Inflammatory macrophage (primary cell): ENCODE measurements around the gene GLIS1.

Experiments used
- DNase-seq, 2 donors: peaks; one replicate each; pipeline ENCODE4 v3.0.0-alpha.2; 2020 to 2022

The GLIS1 gene

DNA sequence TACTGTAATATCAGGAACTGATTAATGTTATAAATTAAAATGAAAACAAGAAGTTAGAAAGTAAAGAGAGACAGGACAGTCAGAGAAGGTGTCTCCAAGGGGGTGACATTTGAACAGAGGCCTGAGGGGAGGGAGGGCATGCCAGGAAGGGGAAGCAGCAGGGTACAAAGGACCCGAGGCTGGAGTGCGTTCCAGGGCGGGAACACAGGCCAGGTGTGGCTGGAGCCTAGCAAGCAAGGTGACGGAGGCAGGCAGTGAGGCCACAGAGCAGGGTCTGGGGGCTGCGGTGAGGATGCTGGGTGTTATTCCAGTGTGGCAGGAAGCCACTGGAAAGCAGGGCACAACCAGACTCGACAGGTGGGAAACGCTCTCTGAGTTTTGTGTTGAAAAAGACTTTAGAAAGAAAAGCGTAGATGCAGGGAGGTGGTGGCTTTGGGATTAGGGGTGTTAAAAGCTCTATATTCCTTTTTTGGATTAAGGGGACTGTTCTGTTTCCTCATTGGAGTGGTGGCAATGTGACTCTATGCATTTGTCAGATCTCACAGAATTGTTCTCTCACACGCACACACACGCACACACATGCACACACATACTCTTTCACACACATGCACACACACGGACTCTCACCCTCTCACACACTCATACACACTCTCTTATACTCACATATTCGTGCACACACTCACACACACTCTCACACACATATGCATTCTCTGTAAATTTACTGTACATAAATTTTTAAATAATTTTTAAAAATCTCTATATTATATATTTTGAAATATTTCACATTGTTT is 124.5 kb downstream of the GLIS1 start:
- DNase-seq: no peak

DNA sequence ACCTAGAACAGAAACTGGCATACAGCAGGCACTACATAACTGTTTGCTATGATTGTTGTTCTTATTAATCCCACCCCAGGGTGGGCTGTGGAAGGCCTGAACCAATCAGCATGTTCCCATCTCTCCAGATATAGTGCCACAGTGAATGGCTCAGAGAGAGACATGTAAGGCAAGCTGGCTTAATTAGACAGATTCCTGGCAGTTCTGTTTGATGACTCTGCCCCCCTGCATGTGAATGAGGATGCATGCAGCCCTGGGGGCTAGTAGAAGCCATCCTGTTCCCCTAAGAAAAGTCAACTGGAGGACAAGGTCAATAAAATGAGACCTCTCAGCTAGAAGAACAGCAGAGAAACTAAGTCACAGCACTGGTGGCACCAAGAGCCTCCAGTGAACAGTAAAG is 130.3 kb downstream of the GLIS1 start:
- DNase-seq: no peak

GRCh38 chr1:53608071-53608470 is 130.9 kb downstream of the GLIS1 start:
- no peak for DNase-seq

DNA sequence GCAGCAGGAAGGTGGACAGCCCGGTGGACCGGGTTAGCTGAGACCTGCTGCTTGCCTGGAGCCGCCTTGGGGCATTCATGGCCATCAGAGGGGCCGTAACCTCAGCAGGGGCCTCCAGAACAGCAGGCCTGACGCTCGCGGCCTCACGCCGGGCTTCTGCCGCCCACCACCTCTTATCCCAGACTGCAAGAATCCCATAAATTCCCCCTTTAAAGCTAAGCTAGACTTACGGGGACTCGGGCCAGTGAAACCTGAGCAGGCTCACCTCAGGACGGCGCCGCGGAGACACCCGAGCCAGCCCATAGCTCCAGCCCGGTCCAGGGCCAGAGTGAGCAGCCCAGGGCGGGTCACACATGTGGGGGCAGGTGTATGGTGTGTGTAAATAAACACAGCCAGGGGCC is 132.3 kb downstream of the GLIS1 start:
- no peak for DNase-seq

DNA sequence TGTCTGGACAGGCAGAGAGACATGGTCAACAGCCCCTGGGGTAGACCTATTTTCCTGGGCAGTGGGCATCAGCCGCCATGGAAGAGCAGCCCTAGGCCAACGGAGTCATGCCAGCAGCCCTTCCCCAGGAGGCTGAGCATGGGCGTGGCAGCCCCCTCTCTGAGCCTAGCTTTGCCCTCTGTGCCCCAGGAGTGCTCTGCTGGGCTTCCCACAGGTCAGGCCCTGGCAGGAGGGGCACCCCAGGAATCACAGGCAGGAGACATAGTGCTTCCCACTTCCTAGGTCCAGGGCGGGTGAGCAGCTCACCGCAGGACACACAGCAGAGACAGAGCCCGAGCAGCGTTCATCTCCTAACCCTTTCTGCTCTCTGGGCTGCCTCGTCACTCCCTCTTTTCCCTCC is 132.8 kb downstream of the GLIS1 start:
- DNase-seq: no peak

DNA sequence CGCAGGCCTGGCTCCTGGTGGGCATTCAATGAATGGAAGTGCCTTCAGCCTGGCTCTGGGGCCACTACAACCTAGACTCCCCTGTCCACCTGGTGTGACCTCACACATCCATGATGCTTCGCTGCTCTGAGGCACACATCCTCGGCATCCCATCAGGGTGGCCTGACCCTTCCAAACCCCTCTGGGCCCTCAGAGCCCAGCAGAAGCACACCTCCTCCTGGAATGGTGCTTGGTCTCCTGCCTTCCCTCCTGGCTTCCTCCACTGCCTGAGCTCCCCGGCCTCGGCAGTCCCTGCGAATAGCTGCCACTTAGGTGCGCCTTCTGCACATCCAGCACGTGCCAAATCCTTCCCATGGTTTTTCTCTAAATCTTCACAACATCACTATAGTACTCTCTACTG is 133.8 kb downstream of the GLIS1 start:
- DNase-seq: no peak

DNA sequence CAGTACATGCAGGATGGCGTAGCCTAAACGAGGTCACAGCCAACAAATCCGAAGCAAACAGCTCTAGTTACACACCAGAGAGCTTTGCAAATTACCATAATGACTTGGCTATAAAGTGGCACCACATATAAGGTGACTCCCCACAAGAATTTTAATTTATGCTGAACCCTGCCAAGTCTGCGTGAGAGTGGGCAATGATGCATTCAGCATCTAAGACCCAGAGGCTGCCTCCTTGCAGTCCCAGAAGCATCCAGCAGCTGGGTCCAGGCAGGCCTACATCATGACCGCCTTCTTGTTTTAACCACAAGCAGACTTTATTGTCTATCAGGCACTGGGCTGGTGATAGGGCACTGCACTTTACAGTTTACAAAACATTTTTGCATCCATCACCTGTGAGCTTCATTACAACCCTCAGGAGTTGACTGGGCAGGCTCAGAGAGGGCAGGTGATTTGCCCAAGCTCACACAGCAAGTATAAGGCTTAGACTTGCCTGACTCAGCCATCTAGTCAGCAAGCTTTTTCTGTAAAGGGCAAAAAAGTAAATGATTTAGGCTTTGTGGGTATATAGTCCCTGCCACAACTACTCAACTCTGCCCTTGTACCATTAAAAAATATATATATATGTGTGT is 134.6 kb downstream of the GLIS1 start:
- no peak for DNase-seq

DNA sequence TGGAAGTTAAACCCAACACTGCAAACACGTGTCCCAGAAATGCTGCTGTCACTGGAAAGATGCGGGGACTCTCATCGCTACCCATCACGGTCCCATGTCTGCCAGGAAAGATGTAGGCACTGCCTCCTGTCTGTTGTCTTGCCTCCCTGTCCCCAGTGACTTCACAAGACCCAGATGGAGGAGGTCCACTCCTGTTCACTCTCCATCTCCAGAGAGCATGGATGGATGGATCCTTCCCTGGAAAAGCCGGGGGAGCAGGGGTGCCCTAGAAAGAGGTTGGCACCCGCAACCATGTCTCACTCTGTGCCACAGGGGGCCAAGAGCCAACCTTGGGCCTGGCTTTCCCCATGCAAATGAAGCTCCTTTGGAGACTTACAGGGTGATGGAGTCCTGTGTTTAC is 135.5 kb downstream of the GLIS1 start:
- no peak for DNase-seq

GRCh38 chr1:53601867-53602775 is 136.8 kb downstream of the GLIS1 start:
- DNase-seq: no peak

DNA sequence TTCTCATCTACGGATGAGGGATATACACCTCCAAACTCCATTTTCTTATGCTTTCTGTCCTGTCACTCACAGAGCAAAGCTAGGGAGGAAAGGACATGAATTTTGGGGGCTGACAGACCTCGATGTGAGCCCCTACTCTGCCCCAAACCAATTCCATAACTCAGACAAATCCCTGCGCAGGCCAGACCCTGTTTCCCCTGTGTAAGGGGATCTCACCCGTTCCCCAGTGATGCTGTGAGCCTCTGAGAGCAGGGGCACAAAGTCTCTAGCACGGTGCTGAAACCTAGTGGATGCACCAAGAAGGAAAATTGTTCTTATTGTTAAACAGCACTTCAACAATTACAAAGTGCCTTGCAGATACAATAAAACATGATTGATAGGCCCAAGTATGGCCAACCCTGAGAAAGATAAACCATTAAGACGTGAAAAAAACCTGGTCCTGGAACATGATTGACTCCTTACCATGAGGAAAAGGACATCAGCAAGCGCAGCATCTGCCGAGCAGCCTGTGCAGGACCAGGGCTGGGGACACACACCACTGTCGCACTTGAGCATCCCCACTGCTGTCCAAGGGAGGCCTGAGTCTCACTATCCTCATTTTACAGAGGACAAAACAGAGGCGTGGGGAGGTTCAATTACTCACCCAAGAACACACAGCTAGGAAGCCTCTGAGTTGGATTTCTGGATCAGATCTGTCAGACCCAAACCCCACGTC is 137.8 kb downstream of the GLIS1 start:
- DNase-seq: no peak

DNA sequence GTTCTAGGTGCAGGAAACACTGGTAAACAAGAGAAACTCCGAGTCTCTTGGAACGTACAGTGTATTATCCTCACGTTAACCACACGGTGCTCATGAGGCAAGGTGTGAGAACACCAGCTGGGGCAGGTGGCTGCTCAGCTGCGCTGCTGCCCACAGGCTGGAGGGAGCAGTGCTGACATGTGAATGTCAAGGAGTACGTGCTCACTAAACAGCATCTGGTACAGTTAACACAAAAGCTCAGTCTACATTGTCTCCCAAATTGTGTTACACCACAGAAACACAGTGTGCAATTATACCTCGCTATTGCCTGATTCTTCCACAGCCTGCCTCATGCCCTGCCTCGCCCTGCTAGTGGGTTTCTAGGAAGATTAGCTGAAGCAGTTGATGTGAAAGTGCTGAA is 138.4 kb downstream of the GLIS1 start:
- DNase-seq: no peak

- DNase-seq: no peak
Observed at GRCh38 chr1:53600001-53600400, 139.0 kb downstream of the GLIS1 start.

GRCh38 chr1:53599481-53599880 is 139.5 kb downstream of the GLIS1 start:
- DNase-seq: no peak

DNA sequence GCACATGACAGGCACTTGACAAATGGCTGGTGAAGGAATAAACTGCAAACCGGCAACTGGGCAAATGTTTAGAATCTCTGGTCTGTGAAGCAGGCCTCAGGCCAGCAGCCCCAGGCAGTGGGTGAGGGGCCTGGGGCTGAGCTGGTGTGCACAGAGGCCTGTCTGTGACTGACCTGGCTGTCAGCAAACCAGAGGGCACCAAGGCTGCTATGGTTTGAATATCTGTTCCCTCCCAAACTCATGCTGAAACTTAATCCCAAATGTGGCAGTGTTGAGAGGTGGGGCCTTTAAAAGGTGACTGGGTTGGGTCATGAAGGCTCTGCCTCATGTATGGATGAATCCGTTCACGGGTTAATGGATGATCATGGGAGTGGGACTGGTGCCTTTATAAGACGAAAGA is 140.0 kb downstream of the GLIS1 start:
- DNase-seq: no peak

GRCh38 chr1:53595906-53596305 is 143.1 kb downstream of the GLIS1 start:
- no peak for DNase-seq

- no peak for DNase-seq
Observed at GRCh38 chr1:53594391-53595180, 144.4 kb downstream of the GLIS1 start.

- peak in 1 of 2 donors; percentile 7 for DNase-seq
Observed at GRCh38 chr1:53593758-53594380, 145.1 kb downstream of the GLIS1 start.

DNA sequence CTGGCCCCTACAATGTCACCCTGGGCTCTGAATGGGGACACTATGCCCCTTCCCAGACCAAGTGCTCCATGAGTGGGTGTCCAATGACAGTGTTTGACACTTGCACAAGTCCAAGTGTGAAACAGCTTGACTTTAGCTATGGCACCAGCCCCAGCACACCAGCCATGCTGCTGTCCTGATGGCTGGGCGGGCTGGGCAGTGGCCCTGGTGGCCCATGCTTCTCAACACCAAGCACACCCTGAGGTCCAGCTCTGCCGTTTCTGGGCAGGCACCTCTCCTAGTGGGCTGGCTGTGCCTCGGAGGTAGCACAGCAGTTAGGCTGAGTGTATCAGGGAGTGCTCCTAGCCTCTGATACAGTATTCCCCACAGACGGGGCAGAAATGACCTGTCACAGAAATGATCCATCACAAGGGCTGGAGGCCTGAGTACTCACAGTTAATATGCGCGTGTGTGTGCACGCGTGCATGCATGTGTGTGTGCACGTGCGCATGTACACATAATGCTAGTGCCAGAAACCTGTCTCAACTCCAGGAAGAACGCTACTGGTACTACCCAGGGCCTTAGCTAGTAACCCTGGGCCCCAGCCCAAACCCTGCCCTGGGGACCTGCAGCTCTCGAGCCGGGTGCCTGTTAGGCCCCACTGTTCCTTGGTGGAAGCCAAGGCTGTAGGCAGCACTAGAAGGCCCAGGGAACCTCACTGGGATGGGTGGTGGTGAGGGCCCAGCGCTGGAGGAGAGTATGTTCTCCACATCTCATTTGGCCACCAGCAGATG is 145.8 kb downstream of the GLIS1 start:
- DNase-seq: no peak

- no peak for DNase-seq
Observed at GRCh38 chr1:53592521-53592982, 146.4 kb downstream of the GLIS1 start.

DNA sequence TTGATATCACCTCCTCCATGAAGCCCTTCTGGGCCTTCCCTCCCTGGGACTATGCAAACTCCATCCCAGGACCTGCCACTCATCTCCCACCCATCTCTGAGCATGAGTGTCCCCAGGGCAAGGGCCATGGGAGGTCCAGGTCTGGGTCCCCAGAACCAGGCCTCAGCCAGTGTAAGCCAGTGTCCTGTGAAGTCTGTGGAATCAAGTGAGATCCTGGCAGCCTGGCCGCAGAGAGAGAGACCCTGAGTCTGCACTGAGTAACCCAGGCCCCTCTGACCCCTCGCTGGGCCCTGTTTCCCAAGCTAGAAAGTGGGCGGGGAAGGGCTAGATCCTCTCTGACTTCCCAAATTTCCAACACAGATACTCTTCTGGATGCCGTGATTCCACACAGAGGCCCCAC is 147.0 kb downstream of the GLIS1 start:
- DNase-seq: no peak
